Measurements from ENCODE around the gene SELENOW. TPM values are rescaled to one million over a fixed set of nuclear protein-coding genes. Genes with fewer than 3 reads are reported as not detected.
A peak's percentile ranks its signal among the peaks of the same experiment; 100 is the strongest.

The SELENOW gene
- total and polyA plus RNA-seq, 2 donors (not counting 1 experiment from before 2014, with no cell fraction given): 47.7 to 73.7 TPM

GRCh38 chr19:47819858-47820257 is 41.4 kb downstream of the SELENOW start:
- H4K20me1 ChIP-seq (ENCODE audit: control insufficient read depth, insufficient read depth, low read length, poor library complexity, severe bottlenecking): no peaks in the 10 kb centered on the region
- peaks cover 0 to 26% (median 4%) of the 10 kb centered on the region in 4 experiments for H3K27me3 ChIP-seq (replicated peaks in 1 of 4; ENCODE audit: control extremely low read depth in 1 of 4, control insufficient read depth in 3 of 4, insufficient read depth in 4 of 4, low read length in 3 of 4)
- peak overlapping the region; percentile 10 for H2AFZ ChIP-seq (ENCODE audit: insufficient read depth, low read depth, low read length, poor library complexity, severe bottlenecking)
- no peak overlapping the region for H3K4me2 ChIP-seq (replicated peaks; ENCODE audit: low read depth, low read length, poor library complexity, severe bottlenecking)
- no peaks in the 10 kb centered on the region for H3K79me2 ChIP-seq (ENCODE audit: control insufficient read depth, insufficient read depth, low read length)
- peaks cover 4% of the 10 kb centered on the region for H3K4me1 Mint-ChIP-seq
- peaks cover 43% of the 10 kb centered on the region for H3K27me3 Mint-ChIP-seq
- H3K36me3 ChIP-seq (replicated peaks in 1 of 2; ENCODE audit: control extremely low read depth in 1 of 2, control insufficient read depth in 1 of 2, extremely low read depth in 1 of 2, insufficient read depth in 2 of 2, low read length in 1 of 2): no peaks in the 10 kb centered on the region
- no peaks in the 10 kb centered on the region for H3K9me3 ChIP-seq (ENCODE audit: control extremely low read depth in 1 of 3, control insufficient read depth in 2 of 3, insufficient read depth in 1 of 3, low read length in 2 of 3)
- ChIA-PET POLR2A (no interaction called here), CTCF (no interaction called here)
- H3K4me3 Mint-ChIP-seq: no peak overlapping the region
- H3K27ac ChIP-seq (ENCODE audit: low read length in 2 of 2): no peak overlapping the region
- no peak overlapping the region for H3K9ac ChIP-seq (ENCODE audit: low read length)
- ATAC-seq (ENCODE audit: low read depth) (no peak), DNase-seq (peak; percentile 44)
- H3K27ac Mint-ChIP-seq: no peak overlapping the region
- no peaks in the 10 kb centered on the region for H3K9me3 Mint-ChIP-seq (ENCODE audit: insufficient read depth)
- TF ChIP-seq EZH2 (IDR thresholded peaks at IDR 0.05; ENCODE audit: borderline replicate concordance, insufficient read depth, low read depth, low read length, poor library complexity, severe bottlenecking): no peak
- TF ChIP-seq CTCF (IDR thresholded peaks at IDR 0.05): no peak
- WGBS (ENCODE audit: insufficient coverage): 7% methylated on average over 7 of the region's 10 CpGs
- no peak overlapping the region for H3K4me3 ChIP-seq (ENCODE audit: control extremely low read depth in 1 of 5, extremely low read depth in 1 of 5, insufficient read depth in 1 of 5, low read depth in 2 of 5, low read length in 4 of 5)
- intact Hi-C loops (cut with micrococcal nuclease): no loop called here
- H3K4me1 ChIP-seq (ENCODE audit: control insufficient read depth in 2 of 2, insufficient read depth in 2 of 2, low read length in 2 of 2): peaks cover 8 to 10% of the 10 kb centered on the region in 2 donors

- POLR2A ChIA-PET: no interaction called here
- ATAC-seq (ENCODE audit: low read depth) (no peak), DNase-seq (no peak)
- TF ChIP-seq EZH2 (IDR thresholded peaks at IDR 0.05; ENCODE audit: borderline replicate concordance, insufficient read depth, low read depth, low read length, poor library complexity, severe bottlenecking) (no peak), CTCF (IDR thresholded peaks at IDR 0.05) (no peak)
- no peaks in the 10 kb centered on the region for H3K9me3 ChIP-seq (ENCODE audit: control extremely low read depth in 1 of 3, control insufficient read depth in 2 of 3, insufficient read depth in 1 of 3, low read length in 2 of 3)
- H3K79me2 ChIP-seq (ENCODE audit: control insufficient read depth, insufficient read depth, low read length): no peaks in the 10 kb centered on the region
- peaks cover 8 to 10% of the 10 kb centered on the region in 2 donors for H3K4me1 ChIP-seq (ENCODE audit: control insufficient read depth in 2 of 2, insufficient read depth in 2 of 2, low read length in 2 of 2)
- H3K36me3 ChIP-seq (replicated peaks in 1 of 2; ENCODE audit: control extremely low read depth in 1 of 2, control insufficient read depth in 1 of 2, extremely low read depth in 1 of 2, insufficient read depth in 2 of 2, low read length in 1 of 2): no peaks in the 10 kb centered on the region
- intact Hi-C loops (cut with micrococcal nuclease): no loop called here
- H3K27ac ChIP-seq (ENCODE audit: low read length in 2 of 2): no peak overlapping the region
- Mint-ChIP-seq H3K4me3 (no peak overlapping the region), H3K27ac (no peak overlapping the region), H3K27me3 (peaks cover 43% of the 10 kb centered on the region), H3K9me3 (ENCODE audit: insufficient read depth) (no peaks in the 10 kb centered on the region), H3K4me1 (peaks cover 4% of the 10 kb centered on the region)
- H3K4me2 ChIP-seq (replicated peaks; ENCODE audit: low read depth, low read length, poor library complexity, severe bottlenecking): no peak overlapping the region
- H3K4me3 ChIP-seq (ENCODE audit: control extremely low read depth in 1 of 5, extremely low read depth in 1 of 5, insufficient read depth in 1 of 5, low read depth in 2 of 5, low read length in 4 of 5): no peak overlapping the region
- CTCF ChIA-PET: interaction anchor here (1.0 kb wide), 1 partner anchor 49 kb away, joined by 3 read pairs; no protein-coding TSS in a partner anchor
- H2AFZ ChIP-seq (ENCODE audit: insufficient read depth, low read depth, low read length, poor library complexity, severe bottlenecking): peak overlapping the region; percentile 10
- H3K9ac ChIP-seq (ENCODE audit: low read length): no peak overlapping the region
- H4K20me1 ChIP-seq (ENCODE audit: control insufficient read depth, insufficient read depth, low read length, poor library complexity, severe bottlenecking): no peaks in the 10 kb centered on the region
- WGBS (ENCODE audit: insufficient coverage): 75% methylated on average over 2 of the region's 2 CpGs
- H3K27me3 ChIP-seq (replicated peaks in 1 of 4; ENCODE audit: control extremely low read depth in 1 of 4, control insufficient read depth in 3 of 4, insufficient read depth in 4 of 4, low read length in 3 of 4): peaks cover 0 to 26% (median 4%) of the 10 kb centered on the region in 4 experiments
Measured at GRCh38 chr19:47820410-47820809, 41.9 kb downstream of the SELENOW start.
